ENCODE data around the gene GIT2. TPM values are rescaled to one million over a fixed set of nuclear protein-coding genes. Genes with fewer than 3 reads are reported as not detected.

The GIT2 gene
- total and polyA plus RNA-seq, 12 donors, result 24.3 to 80.9 (median 56.0) TPM

DNA sequence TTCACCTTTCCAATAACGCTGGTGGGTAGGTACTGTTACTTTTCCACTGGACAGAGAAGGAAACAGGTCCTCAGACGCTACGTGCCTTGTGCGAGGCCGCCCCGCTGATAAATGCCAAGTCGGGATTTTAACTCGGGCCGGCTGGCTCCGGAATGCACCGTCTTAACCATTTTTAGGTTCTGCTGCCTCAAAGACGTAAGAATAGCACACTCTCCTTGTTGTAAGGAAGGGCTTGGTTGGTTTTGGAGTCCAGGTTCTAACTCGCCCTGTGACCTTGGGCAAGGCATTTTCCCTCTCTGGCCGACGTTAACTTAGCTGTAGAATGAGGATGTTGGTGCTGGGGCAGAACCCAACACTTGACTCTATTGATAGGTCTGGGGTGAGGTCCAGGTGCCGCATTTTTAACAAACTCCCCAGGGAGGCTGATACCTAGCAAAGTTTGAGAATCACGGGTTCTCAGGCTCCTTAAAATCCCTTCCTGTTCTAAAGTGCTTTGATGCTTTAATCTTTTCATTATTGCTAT is 3.9 kb upstream of the GIT2 start:
- WGBS, 4 donors, result 4 to 7% (median 6%) methylated on average over 17 of the region's 17 CpGs
- peaks cover 7 to 27% of the 10 kb centered on the region in 2 donors for H3K4me1 ChIP-seq (replicated peaks in 1 of 2)
- intact Hi-C loops (cut with DNase I), result loop anchor here in 1 of 2 donors (5.0 kb wide), 1 partner anchor 37 kb away; no protein-coding TSS in a partner anchor
- peak overlapping the region; percentile 43 to 96 (median 63) for H3K4me3 ChIP-seq
- no peaks in the 10 kb centered on the region for H3K36me3 ChIP-seq (replicated peaks in 1 of 2)
- peak in 5 of 7 donors; percentile 38 to 69 (median 47) for DNase-seq
- TF ChIP-seq, protein P1, sequence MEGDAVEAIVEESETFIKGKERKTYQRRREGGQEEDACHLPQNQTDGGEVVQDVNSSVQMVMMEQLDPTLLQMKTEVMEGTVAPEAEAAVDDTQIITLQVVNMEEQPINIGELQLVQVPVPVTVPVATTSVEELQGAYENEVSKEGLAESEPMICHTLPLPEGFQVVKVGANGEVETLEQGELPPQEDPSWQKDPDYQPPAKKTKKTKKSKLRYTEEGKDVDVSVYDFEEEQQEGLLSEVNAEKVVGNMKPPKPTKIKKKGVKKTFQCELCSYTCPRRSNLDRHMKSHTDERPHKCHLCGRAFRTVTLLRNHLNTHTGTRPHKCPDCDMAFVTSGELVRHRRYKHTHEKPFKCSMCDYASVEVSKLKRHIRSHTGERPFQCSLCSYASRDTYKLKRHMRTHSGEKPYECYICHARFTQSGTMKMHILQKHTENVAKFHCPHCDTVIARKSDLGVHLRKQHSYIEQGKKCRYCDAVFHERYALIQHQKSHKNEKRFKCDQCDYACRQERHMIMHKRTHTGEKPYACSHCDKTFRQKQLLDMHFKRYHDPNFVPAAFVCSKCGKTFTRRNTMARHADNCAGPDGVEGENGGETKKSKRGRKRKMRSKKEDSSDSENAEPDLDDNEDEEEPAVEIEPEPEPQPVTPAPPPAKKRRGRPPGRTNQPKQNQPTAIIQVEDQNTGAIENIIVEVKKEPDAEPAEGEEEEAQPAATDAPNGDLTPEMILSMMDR (IDR thresholded peaks at IDR 0.05), result no peak
- no peak for TF ChIP-seq POLR2A (IDR thresholded peaks at IDR 0.05)
- H3K27ac ChIP-seq, result peak overlapping the region in 3 of 5 donors; percentile 64 to 91 (median 88)
- H3K9me3 ChIP-seq (replicated peaks in 1 of 3), result no peaks in the 10 kb centered on the region
- H3K27me3 ChIP-seq, result no peaks in the 10 kb centered on the region

DNA sequence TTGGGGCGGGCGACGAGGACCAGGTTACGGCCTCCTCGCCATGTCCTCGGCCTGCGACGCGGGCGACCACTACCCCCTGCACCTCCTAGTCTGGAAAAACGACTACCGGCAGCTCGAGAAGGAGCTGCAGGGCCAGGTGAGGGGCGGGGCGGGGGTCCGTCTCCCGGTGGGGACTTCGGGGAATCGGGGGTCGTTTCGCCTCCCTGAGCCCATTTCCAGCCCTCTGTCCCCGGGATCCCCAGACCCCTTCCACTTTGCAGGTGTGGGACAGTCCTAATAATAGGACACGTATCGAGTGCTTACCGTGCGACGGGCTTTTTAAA is 3.4 kb upstream of the GIT2 start:
- intact Hi-C loops (cut with DNase I), result loop anchor here in 1 of 2 donors (5.0 kb wide), 1 partner anchor 38 kb away; no protein-coding TSS in a partner anchor
- WGBS, 4 donors, result 0% methylated on average over 5 to 27 of the region's 27 CpGs
- no peaks in the 10 kb centered on the region for H3K36me3 ChIP-seq (replicated peaks in 1 of 2)
- no peaks in the 10 kb centered on the region for H3K27me3 ChIP-seq
- DNase-seq, result peak in 2 of 7 donors; percentile 23 to 35
- peaks cover 12 to 31% of the 10 kb centered on the region in 2 donors for H3K4me1 ChIP-seq (replicated peaks in 1 of 2)
- no peak for TF ChIP-seq POLR2A (IDR thresholded peaks at IDR 0.05)
- TF ChIP-seq, protein P1 (IDR thresholded peaks at IDR 0.05), result no peak
- H3K4me3 ChIP-seq, result peak overlapping the region; percentile 43 to 96 (median 63)
- H3K27ac ChIP-seq, result peak overlapping the region in 3 of 5 donors; percentile 64 to 91 (median 88)
- H3K9me3 ChIP-seq (replicated peaks in 1 of 3), result no peaks in the 10 kb centered on the region

DNA sequence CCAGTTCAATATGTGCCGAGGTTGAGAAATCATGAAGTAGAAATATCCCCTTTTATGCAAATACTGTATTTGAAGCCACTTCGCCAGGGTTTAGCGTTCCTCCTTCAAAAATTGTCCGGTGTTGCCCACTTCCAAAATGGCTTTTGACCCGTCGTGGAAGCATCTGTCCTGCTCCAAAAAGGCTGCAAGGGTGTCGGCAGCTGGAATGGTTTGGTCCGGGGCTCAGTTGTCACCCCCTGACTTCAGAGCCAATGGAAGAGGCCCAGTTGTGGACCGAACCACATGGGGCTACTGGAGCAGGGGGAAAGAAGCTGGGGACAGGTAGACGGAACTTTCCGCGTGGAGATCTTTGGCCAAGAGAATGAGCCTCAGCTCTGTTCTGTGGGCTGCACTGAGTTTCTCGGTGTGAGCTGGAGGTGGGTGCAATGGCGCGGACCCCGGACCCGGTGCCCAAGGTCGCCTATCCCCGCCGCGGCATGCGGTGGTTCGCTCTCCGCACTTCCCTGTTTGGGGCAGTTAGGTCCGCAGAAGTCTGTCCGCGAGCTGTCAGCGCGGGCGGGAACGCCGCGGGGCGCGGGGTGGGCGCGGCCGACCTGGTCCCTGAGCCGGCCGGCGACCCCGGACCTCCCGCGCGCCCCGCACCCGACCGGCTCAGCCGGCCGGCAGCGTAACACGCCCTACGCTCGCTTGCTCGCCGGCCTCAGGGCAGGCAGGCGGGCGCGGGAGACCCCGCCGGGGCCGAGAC is 2.9 kb upstream of the GIT2 start, which contains the start of gene ANKRD13A:
ANKRD13A (plus strand) TSS at position 527 of the 745 bp plus-strand sequence. CDS start 259 bp downstream, outside the sequence.
- WGBS, 4 donors, result 0 to 3% (median 0%) methylated on average over 3 to 62 of the region's 62 CpGs
- peak; percentile 79 to 85 for TF ChIP-seq POLR2A (IDR thresholded peaks at IDR 0.05)
- TF ChIP-seq, protein P1 (IDR thresholded peaks at IDR 0.05), result peak in 1 of 6 experiments; percentile 10
- H3K4me3 ChIP-seq, result peak within 1 kb of the TSS; percentile 43 to 96 (median 63)
- H3K4me1 ChIP-seq (replicated peaks in 1 of 2), result peaks cover 16 to 37% of the 10 kb centered on the region in 2 donors
- peak; percentile 87 to 97 (median 95) for DNase-seq
- H3K36me3 ChIP-seq (replicated peaks in 1 of 2), result no peaks in the 10 kb centered on the region
- intact Hi-C loops (cut with DNase I), result loop anchor here in 1 of 2 donors (5.0 kb wide), 1 partner anchor 38 kb away; no protein-coding TSS in a partner anchor
- peak within 1 kb of the TSS in 4 of 5 donors; percentile 57 to 91 (median 76) for H3K27ac ChIP-seq
- no peaks in the 10 kb centered on the region for H3K9me3 ChIP-seq (replicated peaks in 1 of 3)
- no peaks in the 10 kb centered on the region for H3K27me3 ChIP-seq

DNA sequence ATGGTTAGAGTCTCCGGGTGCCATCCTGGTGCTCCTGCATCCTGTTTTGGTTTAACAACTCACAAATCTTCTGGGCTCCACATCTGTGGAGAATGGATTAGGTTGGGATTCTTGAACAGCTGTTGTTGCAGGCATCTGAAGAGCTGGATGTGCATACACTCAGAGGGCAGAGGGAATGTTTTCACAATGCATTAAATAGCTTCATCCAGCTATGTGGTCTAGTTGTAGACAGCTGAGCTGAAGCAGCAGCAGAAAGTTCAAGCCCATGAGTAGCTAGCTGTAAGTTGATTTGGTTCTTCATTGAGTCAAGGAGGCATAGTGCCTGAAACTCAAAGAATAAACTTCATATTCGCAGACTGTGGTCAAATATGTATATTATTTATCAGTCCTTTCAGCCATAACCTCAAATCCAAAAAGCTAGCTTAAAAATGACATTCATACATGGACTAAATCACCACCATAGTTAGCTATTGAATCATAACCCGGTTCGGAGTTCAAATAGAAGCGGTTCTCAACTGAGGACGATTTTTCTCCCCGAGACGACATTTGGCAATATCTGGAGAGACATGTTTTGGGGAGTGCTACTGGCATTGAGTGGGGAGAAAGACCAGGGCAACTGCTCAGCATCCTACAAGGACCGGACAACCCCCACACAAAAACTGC is 2.2 kb upstream of the GIT2 start:
- no peaks in the 10 kb centered on the region for H3K9me3 ChIP-seq (replicated peaks in 1 of 3)
- intact Hi-C loops (cut with DNase I), result loop anchor here in 1 of 2 donors (5.0 kb wide), 1 partner anchor 39 kb away; no protein-coding TSS in a partner anchor
- peaks cover 16 to 44% of the 10 kb centered on the region in 2 donors for H3K4me1 ChIP-seq (replicated peaks in 1 of 2)
- peak in 1 of 7 donors; percentile 14 for DNase-seq
- 58 to 65% (median 63%) methylated on average over 9 of the region's 9 CpGs for WGBS, 4 donors
- peak overlapping the region in 3 of 5 donors; percentile 64 to 91 (median 88) for H3K27ac ChIP-seq
- no peaks in the 10 kb centered on the region for H3K27me3 ChIP-seq
- H3K36me3 ChIP-seq (replicated peaks in 1 of 2), result no peaks in the 10 kb centered on the region
- TF ChIP-seq POLR2A (IDR thresholded peaks at IDR 0.05), result no peak
- TF ChIP-seq, protein P1 (IDR thresholded peaks at IDR 0.05), result no peak
- H3K4me3 ChIP-seq, result peak overlapping the region in 1 of 4 donors; percentile 96

Measured in adrenal gland (tissue), 12 donors.